ENCODE measurements around the gene DKC1.
A peak's percentile ranks its signal among the peaks of the same experiment; 100 is the strongest.

DKC1 gene

GRCh38 chrX:154797006-154797405 lies 34.3 kb downstream of the DKC1 start:
- no peak overlapping the region for H3K4me3 ChIP-seq (ENCODE audit: low read depth, low read length)
- TF ChIP-seq, protein P1, sequence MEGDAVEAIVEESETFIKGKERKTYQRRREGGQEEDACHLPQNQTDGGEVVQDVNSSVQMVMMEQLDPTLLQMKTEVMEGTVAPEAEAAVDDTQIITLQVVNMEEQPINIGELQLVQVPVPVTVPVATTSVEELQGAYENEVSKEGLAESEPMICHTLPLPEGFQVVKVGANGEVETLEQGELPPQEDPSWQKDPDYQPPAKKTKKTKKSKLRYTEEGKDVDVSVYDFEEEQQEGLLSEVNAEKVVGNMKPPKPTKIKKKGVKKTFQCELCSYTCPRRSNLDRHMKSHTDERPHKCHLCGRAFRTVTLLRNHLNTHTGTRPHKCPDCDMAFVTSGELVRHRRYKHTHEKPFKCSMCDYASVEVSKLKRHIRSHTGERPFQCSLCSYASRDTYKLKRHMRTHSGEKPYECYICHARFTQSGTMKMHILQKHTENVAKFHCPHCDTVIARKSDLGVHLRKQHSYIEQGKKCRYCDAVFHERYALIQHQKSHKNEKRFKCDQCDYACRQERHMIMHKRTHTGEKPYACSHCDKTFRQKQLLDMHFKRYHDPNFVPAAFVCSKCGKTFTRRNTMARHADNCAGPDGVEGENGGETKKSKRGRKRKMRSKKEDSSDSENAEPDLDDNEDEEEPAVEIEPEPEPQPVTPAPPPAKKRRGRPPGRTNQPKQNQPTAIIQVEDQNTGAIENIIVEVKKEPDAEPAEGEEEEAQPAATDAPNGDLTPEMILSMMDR (IDR thresholded peaks at IDR 0.05; ENCODE audit: low read depth, low read length, missing control alignments), result no peak
- DNase-seq (ENCODE audit: low read depth), result no peak

DNA sequence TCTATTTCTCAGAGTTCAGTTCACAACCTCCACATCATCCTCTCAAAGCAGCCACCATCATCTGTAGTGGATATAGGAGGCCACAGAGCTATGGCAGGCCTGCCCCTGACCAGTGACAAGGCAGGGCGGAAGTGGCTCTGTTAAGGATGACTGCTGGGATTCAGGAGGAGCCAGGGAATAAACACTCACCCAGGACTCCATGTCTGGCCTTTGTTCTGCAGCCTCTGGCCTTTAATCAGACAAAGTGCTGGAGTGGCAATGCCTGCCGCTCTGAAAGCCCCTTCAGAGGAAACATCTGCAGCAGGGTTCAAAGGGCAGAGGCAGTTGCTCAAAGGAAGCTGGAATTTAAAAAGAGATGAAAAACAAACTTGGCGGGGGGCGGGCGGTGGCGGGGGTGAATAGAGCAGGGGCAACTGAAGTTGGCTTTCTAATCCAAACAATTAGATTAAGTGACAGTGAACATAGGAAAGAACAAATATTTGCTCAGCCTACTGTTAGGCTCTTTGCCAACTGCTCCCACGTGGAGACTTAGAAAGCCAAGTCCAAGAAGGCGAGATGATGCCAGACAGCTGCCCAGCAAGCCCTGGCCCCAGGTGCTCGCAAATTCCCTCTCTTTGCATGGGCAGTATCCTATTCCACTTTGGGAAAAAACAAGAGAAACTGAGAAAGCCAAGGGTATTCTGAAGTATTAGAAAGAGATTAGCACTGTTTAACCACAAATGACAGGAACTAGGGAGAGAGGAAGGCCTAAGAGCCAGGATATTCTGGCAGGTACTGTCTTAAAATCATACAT lies 37.1 kb downstream of the DKC1 start:
- no peak overlapping the region for H3K4me3 ChIP-seq (ENCODE audit: low read depth, low read length)
- no peak for DNase-seq (ENCODE audit: low read depth)

DNA sequence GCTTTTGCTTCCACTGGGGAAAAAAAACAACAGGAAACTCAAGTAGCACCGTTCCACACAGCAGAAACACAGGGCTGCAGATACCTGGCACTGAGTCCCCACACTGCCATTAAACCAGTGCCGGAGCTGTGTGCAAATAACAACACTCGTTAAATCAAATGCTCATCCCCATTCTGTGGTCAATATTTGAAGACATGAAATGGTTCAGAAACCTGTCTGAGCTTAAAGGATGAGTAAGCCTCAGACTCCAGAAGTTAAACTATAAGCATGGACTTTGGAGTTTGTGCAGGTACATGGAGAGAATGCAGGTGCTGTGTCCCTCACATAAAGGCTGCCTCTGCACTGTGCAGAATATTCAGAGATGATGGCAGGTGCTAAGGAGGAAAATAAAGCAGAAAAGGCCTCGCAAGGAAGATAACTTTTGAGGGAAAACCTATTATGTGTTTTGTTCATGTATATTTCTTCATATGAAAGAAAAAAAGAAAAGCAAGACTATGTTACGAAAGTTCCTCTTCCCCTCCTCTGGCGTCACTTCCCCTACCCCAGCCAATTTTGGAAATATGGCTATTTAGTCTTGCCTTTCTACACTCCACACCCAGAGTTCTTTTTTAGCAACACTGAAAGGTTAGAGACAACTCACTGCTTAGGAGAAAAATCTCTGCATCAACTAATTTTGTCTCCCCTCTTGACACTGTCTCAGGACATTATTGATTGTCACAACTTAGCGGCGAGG lies 38.0 kb downstream of the DKC1 start:
- TF ChIP-seq, protein P1 (IDR thresholded peaks at IDR 0.05; ENCODE audit: low read depth, low read length, missing control alignments), result no peak
- DNase-seq (ENCODE audit: low read depth), result no peak
- no peak overlapping the region for H3K4me3 ChIP-seq (ENCODE audit: low read depth, low read length)

More for the DNA sequence above, 37.1 kb downstream of the DKC1 start:
- TF ChIP-seq, protein P1 (IDR thresholded peaks at IDR 0.05; ENCODE audit: low read depth, low read length, missing control alignments), result no peak

GRCh38 chrX:154802947-154803346 lies 40.3 kb downstream of the DKC1 start:
- no peak for DNase-seq (ENCODE audit: low read depth)
- TF ChIP-seq, protein P1 (IDR thresholded peaks at IDR 0.05; ENCODE audit: low read depth, low read length, missing control alignments), result no peak
- no peak overlapping the region for H3K4me3 ChIP-seq (ENCODE audit: low read depth, low read length)

GRCh38 chrX:154804261-154804956 lies 41.7 kb downstream of the DKC1 start:
- TF ChIP-seq, protein P1 (IDR thresholded peaks at IDR 0.05; ENCODE audit: low read depth, low read length, missing control alignments), result no peak
- H3K4me3 ChIP-seq (ENCODE audit: low read depth, low read length), result peak overlapping the region; percentile 70
- DNase-seq (ENCODE audit: low read depth), result no peak

DNA sequence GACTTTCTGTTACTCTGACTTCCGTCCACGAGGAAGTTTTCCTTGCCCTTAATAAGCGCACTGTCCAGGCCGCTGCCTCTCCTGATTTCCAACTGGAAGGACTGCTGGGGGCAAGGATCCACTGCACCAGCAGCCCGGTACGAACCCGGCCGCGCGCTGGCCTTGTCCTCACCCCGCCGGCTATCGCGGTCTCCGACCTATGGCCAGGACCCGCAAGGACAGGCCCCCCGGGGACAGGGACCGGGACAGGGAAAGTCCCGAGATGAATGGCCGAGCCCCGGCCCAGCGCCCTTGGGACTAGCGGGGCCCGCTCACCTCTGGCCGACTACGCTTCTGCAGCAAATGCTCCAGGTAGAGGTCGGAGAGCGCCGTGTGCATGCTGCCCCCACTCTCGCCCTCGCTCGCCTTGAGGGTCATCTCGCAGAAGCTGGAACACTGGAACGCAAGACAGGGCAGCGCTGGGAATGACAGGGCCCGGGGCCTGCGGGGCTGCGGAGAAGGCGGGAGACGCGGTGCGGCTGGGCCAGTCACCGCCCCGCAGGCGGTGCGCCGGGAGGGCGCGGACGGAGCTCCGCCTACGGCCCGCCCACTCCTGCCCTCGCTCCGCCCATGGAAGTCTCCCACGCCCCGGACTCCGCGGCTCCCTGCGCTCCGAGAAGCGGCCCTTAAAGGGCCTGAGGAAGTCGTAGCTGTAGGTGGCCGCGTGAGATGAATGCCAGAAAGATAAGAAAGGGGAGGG lies 42.5 kb downstream of the DKC1 start, which contains the start of gene MPP1:
TSS of gene MPP1 (minus strand) at position 529 of the 739 bp plus-strand sequence. CDS start at position 417, 112 bp downstream.
- DNase-seq (ENCODE audit: low read depth), result no peak
- TF ChIP-seq, protein P1 (IDR thresholded peaks at IDR 0.05; ENCODE audit: low read depth, low read length, missing control alignments), result no peak
- H3K4me3 ChIP-seq (ENCODE audit: low read depth, low read length), result peak within 1 kb of the TSS; percentile 70

All from GM12864 (cell line).